GM12891 (cell line): ENCODE data around the gene UBE2O. TPM values are rescaled to one million over a fixed set of nuclear protein-coding genes. Genes with fewer than 3 reads are reported as not detected.

ENCODE experiments used
- DNase-seq: peaks from one replicate; pipeline ENCODE4 v3.0.0; 2011; ENCODE audit warnings: low spot score; ENCODE audit not compliant: insufficient read length
- FAIRE-seq: peaks from 2 replicates; lab custom pipeline; 2011; peaks lifted over from hg19 to GRCh38; lab: Jason Lieb, UNC
- PAX5 ChIP-seq: IDR thresholded peaks from 2 replicates; pipeline ENCODE4 v1.6.1; 2011; ENCODE audit warnings: low read length, moderate library complexity, mild to moderate bottlenecking; ENCODE audit not compliant: insufficient read depth, severe bottlenecking
- POLR2A ChIP-seq: IDR thresholded peaks from 2 replicates; pipeline ENCODE4 v1.6.1; 2011; ENCODE audit warnings: low read depth, low read length, control low read depth
- POLR2AphosphoS5 ChIP-seq: IDR thresholded peaks from 2 replicates; pipeline ENCODE4 v1.6.1; 2011; ENCODE audit warnings: low read depth, low read length, control low read depth
- POU2F2 ChIP-seq: IDR thresholded peaks from 2 replicates; pipeline ENCODE4 v1.6.1; 2011; ENCODE audit warnings: low read depth, mild to moderate bottlenecking, control low read depth, low read length, moderate library complexity
- SPI1 ChIP-seq: IDR thresholded peaks from 2 replicates; pipeline ENCODE4 v1.6.1; 2011; ENCODE audit warnings: low read depth, low read length, control low read depth
- TAF1 ChIP-seq: IDR thresholded peaks from 2 replicates; pipeline ENCODE4 v1.6.1; 2011; ENCODE audit warnings: low read depth, low read length, control low read depth
- polyA plus RNA-seq: library from polyadenylated mRNA; unstranded; fragments of >200 nt; gene quantifications from one replicate; pipeline ENCODE4 v1.2.1, GENCODE V29; 2012; ENCODE audit warnings: low read depth, missing spikeins, inconsistent platforms; ENCODE audit not compliant: missing spikeins

UBE2O gene
- polyA plus RNA-seq, result 14.6 TPM

DNA sequence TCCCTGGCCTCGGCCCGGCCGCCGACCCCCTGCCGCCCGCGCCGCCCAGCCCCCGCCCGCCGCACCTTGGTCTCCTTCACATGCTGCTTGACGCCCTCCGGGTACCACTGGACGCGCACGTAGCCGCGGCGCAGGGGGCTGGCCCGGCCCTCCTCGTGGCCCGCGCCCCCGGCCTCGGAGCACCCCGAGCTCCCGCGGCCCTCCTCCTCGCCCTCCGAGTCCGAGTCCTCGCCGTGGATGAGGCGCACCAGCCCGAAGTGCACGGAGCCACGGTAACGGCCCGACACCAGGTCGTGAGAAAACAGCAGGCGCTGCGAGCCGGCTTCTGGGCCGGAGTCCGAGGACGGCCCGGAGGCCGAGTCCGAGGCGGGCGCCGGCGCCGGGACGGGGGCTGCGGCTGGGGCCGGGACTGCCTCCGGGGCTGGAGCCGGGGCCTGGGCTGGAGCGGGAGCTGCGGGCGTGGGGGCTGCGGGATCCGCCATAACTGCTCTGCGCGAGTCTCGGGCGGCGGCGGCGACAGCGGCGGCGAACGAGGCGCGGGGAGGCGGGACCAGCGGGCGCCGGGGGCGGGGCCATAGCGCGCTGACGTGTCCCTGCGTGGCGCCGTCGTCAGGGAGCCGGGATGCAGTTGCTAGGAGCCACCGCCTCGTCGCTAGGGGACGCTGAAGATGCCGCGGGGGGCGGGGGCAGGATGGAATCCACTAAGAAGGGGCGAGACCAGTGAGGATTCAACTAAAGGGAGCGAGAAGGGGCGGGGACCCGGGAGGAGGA, at the start of gene UBE2O:
UBE2O (minus strand) TSS at position 493 of the 771 bp plus-strand sequence; CDS start at position 482, 11 bp downstream.
- FAIRE-seq (peak; percentile 84), DNase-seq (peak; percentile 96)
- TF ChIP-seq SPI1 (no peak), PAX5 (peak; percentile 13), POU2F2 (no peak), POLR2A (no peak), POLR2AphosphoS5 (no peak), TAF1 (peak; percentile 54; the same call in 1 of the 2 replicates)

DNA sequence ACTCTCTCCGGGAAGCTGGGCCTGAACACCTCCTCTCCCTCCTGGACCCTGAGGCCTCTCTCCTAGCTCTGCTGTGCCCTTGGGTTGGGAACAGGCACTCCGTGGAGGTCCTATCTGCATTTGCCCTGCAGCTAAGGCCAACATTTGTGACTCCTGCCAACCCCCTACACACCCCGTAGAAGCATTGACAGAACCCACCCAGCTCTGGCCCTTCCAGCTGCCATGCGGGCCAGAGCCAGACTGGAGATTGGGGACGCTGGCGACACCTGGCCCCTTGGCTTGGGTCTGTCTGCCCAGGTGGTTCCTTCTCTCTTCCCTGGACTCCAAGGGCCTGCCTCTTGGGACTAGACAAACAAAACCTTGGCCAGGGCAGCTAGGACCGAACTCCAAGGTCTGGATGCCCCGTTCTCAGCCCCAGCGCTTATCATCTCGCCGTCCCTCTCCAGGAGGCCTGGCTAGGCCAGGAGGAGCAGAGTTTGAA, 48.9 kb upstream of the UBE2O start:
- no peak for DNase-seq
- TF ChIP-seq SPI1 (no peak), TAF1 (no peak), POU2F2 (no peak), PAX5 (no peak), POLR2AphosphoS5 (no peak), POLR2A (no peak)
- FAIRE-seq, result no peak

DNA sequence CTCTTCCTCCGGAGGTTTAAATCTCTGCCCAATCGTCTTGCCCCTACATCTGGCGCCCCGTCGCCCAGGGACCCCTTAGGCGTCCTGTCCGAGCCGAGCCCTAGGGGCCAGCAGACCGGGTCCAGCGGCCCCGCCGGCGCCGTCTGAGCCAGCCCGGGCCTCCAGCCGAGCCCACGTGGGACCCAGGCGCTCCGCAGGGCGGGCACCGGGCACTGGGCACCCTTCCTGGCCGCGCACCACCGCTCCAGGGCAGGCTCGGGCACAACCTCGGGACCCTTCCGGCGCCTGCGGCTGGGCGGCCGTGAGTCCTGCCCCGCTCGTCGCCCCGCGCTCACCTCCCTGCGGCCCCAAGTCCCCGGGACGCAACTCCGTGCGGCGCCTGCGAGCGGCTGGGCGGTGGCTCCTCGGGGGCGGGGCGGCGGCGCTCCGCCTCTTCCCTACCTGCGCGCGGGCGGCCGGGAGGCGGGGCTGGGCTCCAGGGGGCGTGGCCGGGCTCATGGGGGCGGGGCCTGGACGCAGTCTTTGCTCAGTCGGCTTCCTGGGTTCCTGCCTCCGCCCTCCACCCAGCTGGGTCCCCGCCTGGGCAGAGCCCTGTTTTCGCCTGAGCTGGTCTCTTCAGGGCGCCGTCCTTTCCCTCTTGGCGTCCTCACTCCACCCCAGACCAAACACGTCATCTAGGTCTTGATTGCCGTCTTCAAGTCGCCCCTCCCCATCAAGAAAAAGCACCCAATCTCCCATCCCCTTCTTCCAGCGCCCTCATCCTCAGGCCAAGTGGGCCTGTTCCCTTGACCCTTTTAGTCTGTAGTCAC, 48.3 kb upstream of the UBE2O start, which contains the start of gene RHBDF2:
RHBDF2 (minus strand) TSS at position 406 of the 809 bp plus-strand sequence. CDS start 19,899 bp downstream, outside the sequence.
- peak; percentile 67 for FAIRE-seq
- peak; percentile 94 for DNase-seq

DNA sequence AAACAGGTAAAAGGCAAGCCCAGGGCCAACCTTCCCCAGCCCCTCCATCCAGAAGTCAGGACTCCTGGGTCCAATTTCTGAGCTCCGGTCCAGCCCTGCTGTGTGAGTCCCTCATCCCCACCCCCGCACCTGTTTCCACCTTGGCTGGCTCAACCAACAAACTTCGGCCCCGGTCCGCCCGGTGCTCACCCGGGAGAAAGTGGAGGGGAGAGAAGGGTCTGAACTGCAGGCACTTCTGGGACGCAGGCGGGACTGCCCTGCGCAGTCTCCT, 47.7 kb upstream of the UBE2O start:
- no peak for FAIRE-seq
- DNase-seq, result no peak
- TF ChIP-seq POLR2AphosphoS5, result no peak
- no peak for TF ChIP-seq SPI1
- no peak for TF ChIP-seq POU2F2

More for the DNA sequence above, 48.3 kb upstream of the UBE2O start, which contains the start of gene RHBDF2:
- TF ChIP-seq SPI1 (no peak), POLR2A (0 out of 2 replicates have a peak, but pooled peaks have one; percentile 33), TAF1 (no peak; the same call in 1 of the 2 replicates), PAX5 (peak; percentile 52), POU2F2 (no peak), POLR2AphosphoS5 (peak; percentile 33; the same call in 1 of the 2 replicates)

DNA sequence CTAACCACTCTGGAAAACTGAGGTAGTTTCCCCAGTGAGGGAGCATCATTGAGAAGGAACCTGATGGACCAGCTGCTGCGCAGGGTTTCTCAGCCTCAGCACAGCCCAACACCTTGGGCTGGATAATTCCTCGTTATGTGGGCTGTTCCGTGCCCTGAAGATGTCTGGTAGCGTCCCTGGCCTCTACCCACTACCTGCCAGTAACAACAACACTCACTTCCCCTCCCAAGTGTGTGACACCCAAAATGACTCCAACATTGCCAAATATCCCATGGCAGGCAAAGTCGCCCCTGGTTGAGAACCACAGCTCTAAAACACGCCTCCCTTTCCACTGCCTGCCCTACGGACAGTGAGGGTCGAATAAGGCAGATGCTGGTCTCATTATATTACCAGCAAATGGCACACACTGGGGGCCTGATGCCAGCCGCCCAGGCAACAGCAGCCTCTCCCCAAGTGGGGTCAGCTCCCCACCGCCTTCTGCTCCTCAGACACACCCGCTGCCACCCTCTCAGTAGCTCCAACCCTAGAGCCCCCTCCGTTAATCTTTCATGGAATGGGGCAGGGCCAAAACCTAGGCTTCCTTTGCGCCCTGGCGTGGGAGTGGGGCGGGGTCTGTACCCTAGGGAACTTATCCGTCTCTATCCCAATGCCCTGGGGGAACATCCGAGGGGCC, 47.3 kb upstream of the UBE2O start:
- FAIRE-seq, result peak; percentile 33
- no peak for TF ChIP-seq POLR2A
- peak; percentile 51 for TF ChIP-seq SPI1
- TF ChIP-seq POU2F2, result no peak
- DNase-seq, result no peak

DNA sequence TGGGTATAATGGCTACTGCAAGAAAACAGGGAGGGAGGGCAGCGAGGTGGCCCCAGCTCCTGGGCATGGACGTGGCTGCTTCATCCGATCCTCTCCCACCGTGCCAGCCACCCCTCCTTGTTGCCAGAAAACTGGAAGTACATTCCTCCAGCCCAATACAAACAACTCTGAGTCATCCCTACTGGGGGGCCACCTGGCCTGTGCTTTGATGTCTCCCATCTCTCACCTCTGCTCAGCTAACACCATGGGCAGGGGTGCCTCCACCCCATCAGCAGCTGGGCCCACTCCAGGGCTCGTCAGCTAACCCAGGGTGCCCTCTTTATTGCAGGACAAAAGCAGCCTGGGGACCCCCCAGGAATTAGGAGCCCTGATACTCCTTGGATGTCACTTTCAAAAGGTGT, 46.3 kb upstream of the UBE2O start:
- DNase-seq, result no peak
- TF ChIP-seq SPI1 (no peak), TAF1 (no peak), PAX5 (no peak), POLR2A (no peak), POU2F2 (no peak), POLR2AphosphoS5 (no peak)
- peak; percentile 13 for FAIRE-seq

DNA sequence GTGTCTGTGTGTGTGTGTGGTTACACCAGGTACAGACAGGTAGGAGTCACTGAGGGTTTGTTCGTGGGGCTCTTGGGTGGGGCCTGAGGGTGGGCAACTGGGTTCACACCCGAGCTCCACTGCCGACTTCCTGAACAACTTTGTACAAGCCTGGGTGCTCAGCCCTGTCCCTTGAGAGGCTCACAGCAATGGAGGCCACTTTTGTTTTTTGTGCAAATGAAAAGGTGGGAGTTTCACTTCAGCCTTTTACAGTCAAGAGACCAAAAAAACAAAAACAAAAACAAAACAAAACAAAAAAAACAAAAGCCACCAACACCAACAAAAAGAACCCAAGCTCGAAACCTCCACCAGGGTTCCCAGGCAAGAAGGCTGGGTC, 45.9 kb upstream of the UBE2O start:
- FAIRE-seq, result peak; percentile 68
- TF ChIP-seq TAF1 (no peak), SPI1 (0 out of 2 replicates have a peak, but pooled peaks have one; percentile 14), POLR2A (no peak), PAX5 (no peak), POLR2AphosphoS5 (no peak), POU2F2 (no peak)
- no peak for DNase-seq

DNA sequence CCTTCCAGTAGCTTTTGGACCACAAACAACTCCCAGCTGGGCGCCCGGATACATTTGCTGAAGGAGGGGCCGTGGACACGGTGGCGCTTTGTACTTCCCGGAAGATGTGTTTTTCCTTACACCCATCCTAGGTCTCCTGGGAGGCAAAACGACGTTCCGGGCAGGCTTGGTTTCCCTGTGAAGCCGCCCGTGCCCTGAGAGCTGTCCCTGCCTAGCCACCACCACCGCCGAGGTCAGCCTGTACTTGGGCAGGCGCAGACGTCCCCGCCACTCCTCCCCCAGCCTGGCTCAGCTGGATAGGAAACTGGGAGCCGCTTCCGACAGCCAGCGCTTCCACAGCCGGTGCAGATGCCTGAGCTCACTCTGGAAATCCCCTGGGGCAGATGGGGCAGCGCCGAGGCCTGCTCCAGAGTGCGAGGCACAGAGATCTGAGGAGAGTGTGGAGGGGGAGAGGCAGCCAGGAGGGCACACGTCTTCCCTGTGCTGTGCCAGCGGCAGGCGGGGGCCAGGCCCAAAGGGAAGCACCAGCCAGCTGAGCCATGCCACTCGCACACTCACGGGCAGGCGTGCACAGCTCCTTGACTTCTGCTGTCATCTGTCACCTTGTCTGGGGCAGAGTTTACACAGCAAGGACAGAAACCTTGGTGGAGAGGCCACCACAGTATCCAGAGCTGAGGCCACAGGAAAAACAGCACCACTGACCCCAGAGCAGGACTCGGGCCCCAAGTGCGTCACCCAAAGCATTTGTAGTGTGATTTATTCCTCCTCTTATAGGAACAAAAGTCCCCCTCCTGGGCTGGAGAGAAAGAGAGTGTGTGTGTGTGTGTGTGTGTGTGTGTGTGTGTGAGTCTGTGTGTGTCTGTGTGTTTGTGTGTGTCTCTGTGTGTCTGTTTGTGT, 45.3 kb upstream of the UBE2O start:
- DNase-seq, result no peak
- peak; percentile 5 for FAIRE-seq
- TF ChIP-seq POU2F2, result no peak

DNA sequence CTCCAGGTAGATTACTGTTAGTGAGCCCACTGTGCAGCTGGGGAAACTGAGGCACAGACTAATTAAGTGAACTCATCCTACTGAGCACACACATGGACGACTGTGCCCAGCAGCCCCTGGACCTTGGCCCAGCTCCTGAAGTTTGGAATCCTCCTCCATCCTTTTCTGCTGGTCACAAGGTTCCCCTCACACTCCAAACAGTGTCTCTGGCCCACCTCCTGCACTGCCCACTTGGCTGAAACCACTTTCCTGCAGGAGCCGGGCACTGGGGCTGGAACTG, 44.7 kb upstream of the UBE2O start:
- DNase-seq, result no peak
- FAIRE-seq, result no peak
- TF ChIP-seq POLR2AphosphoS5, result no peak
